ENCODE data around the gene SBK2. TPM values are rescaled to one million over a fixed set of nuclear protein-coding genes. Genes with fewer than 3 reads are reported as not detected.

The SBK2 gene
- polyA plus RNA-seq, 1 of the 3 experiments (the other 2 are of a cell fraction): 0.20 TPM

- POLR2A ChIA-PET: interaction anchor here (0.7 to 1.7 kb wide), 7 partner anchors 12 to 96 kb away, joined by 3 to 12 read pairs (median 8); partner anchors contain the start of genes NAT14, UBE2S and ZNF628
- Histone ChIP-seq H3K9ac (peak overlapping the region; percentile 29; the same call in 1 of the 2 replicates), H3K36me3 (replicated peaks in 1 of 2; ENCODE audit: control insufficient read depth in 1 of 2, insufficient read depth in 2 of 2, low read length in 1 of 2) (no peaks in the 10 kb centered on the region), H2AFZ (ENCODE audit: low read depth) (peak overlapping the region; percentile 75; the same call in 1 of the 2 replicates), H3K4me1 (ENCODE audit: control insufficient read depth in 1 of 2, insufficient read depth in 2 of 2, low read depth in 1 of 2, low read length in 1 of 2) (peaks cover 0 to 6% of the 10 kb centered on the region in 2 experiments; a peak in 1 of 4 replicates), H3K9me2 (no peaks in the 10 kb centered on the region), H3K4me2 (peak overlapping the region; percentile 70; the same call in 1 of the 2 replicates), H4K20me1 (ENCODE audit: insufficient read depth) (no peaks in the 10 kb centered on the region), H3F3A (replicated peaks; ENCODE audit: insufficient read depth) (peaks cover 5% of the 10 kb centered on the region), H3K4me3 (ENCODE audit: low read depth in 2 of 2, low read length in 1 of 2) (peak overlapping the region; percentile 49 to 62), H3K9me3 (no peaks in the 10 kb centered on the region), H3K79me2 (ENCODE audit: insufficient read depth) (no peaks in the 10 kb centered on the region), H3K27ac (ENCODE audit: low read depth in 2 of 2, low read length in 1 of 2) (peak overlapping the region in 1 of 2 experiments; percentile 71; a peak in 1 of 4 replicates), H3K27me3 (ENCODE audit: insufficient read depth) (no peaks in the 10 kb centered on the region)
- 41% methylated on average over 36 of the region's 64 CpGs for WGBS (ENCODE audit: low lambda C conversion rate)
- CTCF ChIA-PET: interaction anchor here (0.6 to 3.8 kb wide), 52 partner anchors 10 to 774 kb away, joined by 3 to 162 read pairs (median 4); partner anchors contain the start of genes NAT14, SBK3, SSC5D and U2AF2
- TF ChIP-seq RAD21 (IDR thresholded peaks at IDR 0.05; ENCODE audit: low read length): peak; percentile 93
- peak; percentile 50; the same call in 1 of the 2 replicates for TF ChIP-seq ELF1 (IDR thresholded peaks at IDR 0.05)
- TF ChIP-seq, protein P1, sequence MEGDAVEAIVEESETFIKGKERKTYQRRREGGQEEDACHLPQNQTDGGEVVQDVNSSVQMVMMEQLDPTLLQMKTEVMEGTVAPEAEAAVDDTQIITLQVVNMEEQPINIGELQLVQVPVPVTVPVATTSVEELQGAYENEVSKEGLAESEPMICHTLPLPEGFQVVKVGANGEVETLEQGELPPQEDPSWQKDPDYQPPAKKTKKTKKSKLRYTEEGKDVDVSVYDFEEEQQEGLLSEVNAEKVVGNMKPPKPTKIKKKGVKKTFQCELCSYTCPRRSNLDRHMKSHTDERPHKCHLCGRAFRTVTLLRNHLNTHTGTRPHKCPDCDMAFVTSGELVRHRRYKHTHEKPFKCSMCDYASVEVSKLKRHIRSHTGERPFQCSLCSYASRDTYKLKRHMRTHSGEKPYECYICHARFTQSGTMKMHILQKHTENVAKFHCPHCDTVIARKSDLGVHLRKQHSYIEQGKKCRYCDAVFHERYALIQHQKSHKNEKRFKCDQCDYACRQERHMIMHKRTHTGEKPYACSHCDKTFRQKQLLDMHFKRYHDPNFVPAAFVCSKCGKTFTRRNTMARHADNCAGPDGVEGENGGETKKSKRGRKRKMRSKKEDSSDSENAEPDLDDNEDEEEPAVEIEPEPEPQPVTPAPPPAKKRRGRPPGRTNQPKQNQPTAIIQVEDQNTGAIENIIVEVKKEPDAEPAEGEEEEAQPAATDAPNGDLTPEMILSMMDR (IDR thresholded peaks at IDR 0.05): peak; percentile 96
- no peak for TF ChIP-seq SIN3A (IDR thresholded peaks at IDR 0.05; ENCODE audit: borderline replicate concordance, low read depth, low read length)
- TF ChIP-seq NRF1 (IDR thresholded peaks at IDR 0.05; ENCODE audit: low read depth, low read length): peak; percentile 84
- no peak; the same call in 1 of the 2 replicates for TF ChIP-seq IRF3 (IDR thresholded peaks at IDR 0.05; ENCODE audit: low read depth, low read length)
- peak; percentile 28 for TF ChIP-seq RCOR1 (IDR thresholded peaks at IDR 0.05; ENCODE audit: low read length)
- peak; percentile 64 for TF ChIP-seq CHD2 (IDR thresholded peaks at IDR 0.05; ENCODE audit: low read length, partially characterized antibody)
- TF ChIP-seq RFX5 (IDR thresholded peaks at IDR 0.05; ENCODE audit: low read length): peak; percentile 99
- peak; percentile 84 for TF ChIP-seq SMC3 (IDR thresholded peaks at IDR 0.05; ENCODE audit: low read depth, low read length)
- TF ChIP-seq, protein P2, sequence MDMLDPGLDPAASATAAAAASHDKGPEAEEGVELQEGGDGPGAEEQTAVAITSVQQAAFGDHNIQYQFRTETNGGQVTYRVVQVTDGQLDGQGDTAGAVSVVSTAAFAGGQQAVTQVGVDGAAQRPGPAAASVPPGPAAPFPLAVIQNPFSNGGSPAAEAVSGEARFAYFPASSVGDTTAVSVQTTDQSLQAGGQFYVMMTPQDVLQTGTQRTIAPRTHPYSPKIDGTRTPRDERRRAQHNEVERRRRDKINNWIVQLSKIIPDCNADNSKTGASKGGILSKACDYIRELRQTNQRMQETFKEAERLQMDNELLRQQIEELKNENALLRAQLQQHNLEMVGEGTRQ (IDR thresholded peaks at IDR 0.05; ENCODE audit: borderline replicate concordance, low read depth, low read length): no peak
- TF ChIP-seq, protein P3, sequence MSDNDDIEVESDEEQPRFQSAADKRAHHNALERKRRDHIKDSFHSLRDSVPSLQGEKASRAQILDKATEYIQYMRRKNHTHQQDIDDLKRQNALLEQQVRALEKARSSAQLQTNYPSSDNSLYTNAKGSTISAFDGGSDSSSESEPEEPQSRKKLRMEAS (IDR thresholded peaks at IDR 0.05; ENCODE audit: low read depth): peak; percentile 99
- DNase-seq: peak; percentile 99
These were observed 33.3 kb downstream of the SBK2 start for GRCh38 chr19:55503502-55504251.
